Ovary (tissue), 9 donors: Measurements from ENCODE around the gene PRR5. TPM values are rescaled to one million over a fixed set of nuclear protein-coding genes. Genes with fewer than 3 reads are reported as not detected.

Experiments
- DNase-seq, 5 donors: peaks; one replicate each; pipeline ENCODE4 v3.0.0-alpha.2; 2019 to 2020
- H3K27ac ChIP-seq, 2 donors: fragments of 200-600 bp; one replicate each; pipeline versions ENCODE4 v1.5.1 to v1.8.0; 2019 to 2022
- H3K27me3 ChIP-seq: fragments of 200-600 bp; one replicate; pipeline ENCODE4 v1.8.0; 2022
- H3K36me3 ChIP-seq: fragments of 200-600 bp; sonication (generic); one replicate; pipeline ENCODE4 v1.5.1; 2019
- H3K4me1 ChIP-seq: one replicate; pipeline ENCODE4 v1.8.1; 2013; ENCODE audit warnings: mild to moderate bottlenecking, moderate library complexity; ENCODE audit not compliant: insufficient read depth
- H3K4me3 ChIP-seq: fragments of 200-600 bp; sonication (generic); one replicate; pipeline ENCODE4 v1.5.1; 2017
- H3K9me3 ChIP-seq, 2 donors: fragments of 200-600 bp in 1 of 2; sonication (generic) in 1 of 2; one replicate each; pipeline versions ENCODE4 v1.5.1 to v1.8.1; 2013 to 2019; ENCODE audit warnings: mild to moderate bottlenecking in 1 of 2, moderate library complexity in 1 of 2
- CTCF ChIP-seq, 3 donors: fragments of 450-650 bp in 2 of 3; fragments of 200-600 bp in 1 of 3; IDR thresholded peaks; one replicate each; pipeline versions ENCODE4 v1.5.1 to v1.8.0; 2016 to 2022; ENCODE audit warnings: antibody characterized with exemption in 3 of 3, mild to moderate bottlenecking in 1 of 3
- EP300 ChIP-seq: sonication (generic); formaldehyde crosslinking; IDR thresholded peaks from one replicate; pipeline ENCODE4 v1.6.1; 2017; ENCODE audit warnings: antibody characterized with exemption
- POLR2A ChIP-seq: fragments of 450-650 bp; IDR thresholded peaks from one replicate; pipeline ENCODE4 v1.6.1; 2017; ENCODE audit warnings: antibody characterized with exemption, mild to moderate bottlenecking, moderate library complexity
- WGBS, 3 donors: extraction: QIAGEN DNeasy Blood & Tissue Kit in 1 of 3; methylation state at CpG; one replicate each; pipeline versions ENCODE4 v1.1.5 to v1.1.7; 2013 to 2017; 5-methylcytosine and 5-hydroxymethylcytosine counted together
- intact Hi-C, 4 donors: fragments of 100-400 bp; cut with DNase I; formaldehyde crosslinking; loops; one replicate each; pipeline versions ENCODE4 v1.11.0 to v1.15.1; 2022 to 2023
- polyA plus RNA-seq, 2 donors: library from polyadenylated mRNA; stranded (reverse); fragments of 200-250 nt in 1 of 2; fragments of 350-450 nt in 1 of 2; fragmentation: Illumina TruSeq in 1 of 2; extraction: RNeasy Lipid Tissue Mini Kit (QIAGEN cat#74804) in 1 of 2; gene quantifications; one replicate each; pipeline ENCODE4 v1.2.3, GENCODE V29; 2013 to 2014
- total RNA-seq, 7 donors: library from RNA; depleted of rRNA in 2 of 7; stranded (reverse); fragments of >200 nt in 2 of 7; fragmentation: NEBNext Ultra II Directional in 3 of 7; extraction: Animal tissue kit (Norgen Biotek cat#: 25700) in 3 of 7; gene quantifications; one replicate each; pipeline versions ENCODE4 v1.1.0 to v1.2.4, GENCODE V29; 2016 to 2023
- donor health status: DM: no; HTN: no; CAD: no; lungs with moderate emphysema.
- donor health status: DM: no; HTN: no; CAD: no.
- donor health status: Bipolar disorder and iron deficiency.
- donor health status: DM: yes; HTN: yes; CAD: no.
- donor health status: DM: no; HTN: no; CAD: no.
- donor health status: DM: yes; HTN: yes; CAD: no.

Gene PRR5
- total and polyA plus RNA-seq, 9 donors, result 4.0 to 21.1 (median 16.8) TPM

- Histone ChIP-seq H3K9me3 (no peaks in the 10 kb centered on the region), H3K4me1 (peaks cover 9% of the 10 kb centered on the region), H3K27me3 (no peaks in the 10 kb centered on the region), H3K36me3 (no peaks in the 10 kb centered on the region), H3K27ac (no peak overlapping the region), H3K4me3 (no peak overlapping the region)
- no peak for DNase-seq
- no peak for TF ChIP-seq CTCF (IDR thresholded peaks at IDR 0.05)
- no peak for TF ChIP-seq POLR2A
- TF ChIP-seq EP300, result no peak
- intact Hi-C loops, result no loop called here
- 88 to 94% (median 92%) methylated on average over 16 of the region's 16 CpGs for WGBS, 3 donors
Measured at GRCh38 chr22:44704159-44705021, 2.4 kb downstream of the PRR5 start.

GRCh38 chr22:44705022-44705297, 3.0 kb downstream of the PRR5 start:
- 91 to 97% (median 91%) methylated on average over 4 of the region's 4 CpGs for WGBS, 3 donors
- Histone ChIP-seq H3K4me1 (peaks cover 7% of the 10 kb centered on the region), H3K9me3 (no peaks in the 10 kb centered on the region), H3K27me3 (no peaks in the 10 kb centered on the region), H3K4me3 (no peak overlapping the region), H3K36me3 (no peaks in the 10 kb centered on the region), H3K27ac (no peak overlapping the region)
- intact Hi-C loops, result no loop called here
- TF ChIP-seq CTCF (IDR thresholded peaks at IDR 0.05), result no peak
- no peak for TF ChIP-seq POLR2A
- TF ChIP-seq EP300, result no peak
- no peak for DNase-seq

GRCh38 chr22:44706488-44706887, 4.5 kb downstream of the PRR5 start:
- 73 to 84% (median 81%) methylated on average over 7 to 8 of the region's 8 CpGs for WGBS, 3 donors
- DNase-seq, result no peak
- no peak overlapping the region for H3K27ac ChIP-seq
- TF ChIP-seq EP300, result no peak
- TF ChIP-seq CTCF (IDR thresholded peaks at IDR 0.05), result no peak
- no peak for TF ChIP-seq POLR2A
- H3K36me3 ChIP-seq, result no peaks in the 10 kb centered on the region
- no peaks in the 10 kb centered on the region for H3K9me3 ChIP-seq
- intact Hi-C loops, result no loop called here
- H3K4me3 ChIP-seq, result no peak overlapping the region
- peaks cover 6% of the 10 kb centered on the region for H3K4me1 ChIP-seq
- no peaks in the 10 kb centered on the region for H3K27me3 ChIP-seq

GRCh38 chr22:44707178-44707577, 5.2 kb downstream of the PRR5 start:
- no peak overlapping the region for H3K27ac ChIP-seq
- no peaks in the 10 kb centered on the region for H3K9me3 ChIP-seq
- H3K4me3 ChIP-seq, result no peak overlapping the region
- no peak for TF ChIP-seq CTCF (IDR thresholded peaks at IDR 0.05)
- TF ChIP-seq POLR2A, result no peak
- no peak for TF ChIP-seq EP300
- H3K36me3 ChIP-seq, result no peaks in the 10 kb centered on the region
- intact Hi-C loops, result no loop called here
- H3K4me1 ChIP-seq, result peaks cover 3% of the 10 kb centered on the region
- no peak for DNase-seq
- no peaks in the 10 kb centered on the region for H3K27me3 ChIP-seq
- 89 to 91% (median 90%) methylated on average over 9 to 10 of the region's 10 CpGs for WGBS, 3 donors
